OCI-LY1 (cell line): Measurements from ENCODE around the gene HMGB3.

Experiments
- H2AFZ ChIP-seq: fragments of 200-600 bp; sonication (generic), shearing (Covaris generic); 2 replicates; pipeline ENCODE4 v1.6.0; 2014; ENCODE audit warnings: antibody characterized with exemption, mild to moderate bottlenecking, low read length
- H3F3A ChIP-seq: fragments of 200-600 bp; sonication (generic), shearing (Covaris generic); 2 replicates; pipeline ENCODE4 v1.6.0; 2014; ENCODE audit warnings: mild to moderate bottlenecking, antibody characterized with exemption, low read length, moderate library complexity; ENCODE audit not compliant: insufficient read depth
- H3K27ac ChIP-seq: fragments of 200-600 bp; sonication (generic); 2 replicates; pipeline ENCODE4 v1.5.1; 2014; ENCODE audit warnings: low read length, mixed run types, mild to moderate bottlenecking, low read depth; ENCODE audit not compliant: poor library complexity, severe bottlenecking
- H3K27me3 ChIP-seq: fragments of 200-600 bp; sonication (generic); 2 replicates; pipeline ENCODE4 v1.6.0; 2014; ENCODE audit warnings: antibody characterized with exemption, mild to moderate bottlenecking, low read length, moderate library complexity; ENCODE audit not compliant: insufficient read depth
- H3K36me3 ChIP-seq: fragments of 200-600 bp; sonication (generic); 2 replicates; pipeline ENCODE4 v1.6.1; 2014; ENCODE audit warnings: mild to moderate bottlenecking, antibody characterized with exemption, low read length, moderate library complexity, mixed read lengths; ENCODE audit not compliant: insufficient read depth
- H3K4me1 ChIP-seq: fragments of 200-600 bp; sonication (generic); 2 replicates; pipeline ENCODE4 v1.5.1; 2014; ENCODE audit warnings: mild to moderate bottlenecking, low read length, moderate library complexity; ENCODE audit not compliant: insufficient read depth, severe bottlenecking
- H3K4me2 ChIP-seq: fragments of 200-600 bp; sonication (generic), shearing (Covaris generic); 2 replicates; pipeline ENCODE4 v1.6.1; 2014; ENCODE audit warnings: low read length
- H3K4me3 ChIP-seq: fragments of 200-600 bp; sonication (generic); 2 replicates; pipeline ENCODE4 v1.5.1; 2014; ENCODE audit warnings: low read length, low read depth, mild to moderate bottlenecking, mixed read lengths; ENCODE audit not compliant: poor library complexity, severe bottlenecking
- H3K79me2 ChIP-seq: fragments of 200-600 bp; shearing (Covaris generic); 2 replicates; pipeline ENCODE4 v1.6.1; 2016; ENCODE audit warnings: mixed run types, low read length, mixed read lengths; ENCODE audit not compliant: insufficient read depth
- H3K9ac ChIP-seq: fragments of 200-600 bp; sonication (generic), shearing (Covaris generic); 2 replicates; pipeline ENCODE4 v1.6.1; 2014; ENCODE audit warnings: mild to moderate bottlenecking, low read length, mixed read lengths
- H3K9me2 ChIP-seq: fragments of 200-600 bp; sonication (generic), shearing (Covaris generic); 2 replicates; pipeline ENCODE4 v1.6.1; 2014; ENCODE audit warnings: low read depth, mild to moderate bottlenecking, low read length, mixed read lengths
- H3K9me3 ChIP-seq: fragments of 200-600 bp; shearing (Covaris generic); 2 replicates; pipeline ENCODE4 v1.6.1; 2014; ENCODE audit warnings: low read length, mixed read lengths
- H4K20me1 ChIP-seq: fragments of 200-600 bp; sonication (generic), shearing (Covaris generic); 2 replicates; pipeline ENCODE4 v1.6.0; 2016; ENCODE audit warnings: mild to moderate bottlenecking, low read length; ENCODE audit not compliant: insufficient read depth
- EZH2 ChIP-seq: fragments of 200-600 bp; sonication (generic), shearing (Covaris generic); IDR thresholded peaks from 2 replicates; pipeline ENCODE4 v1.8.0; 2017; ENCODE audit warnings: borderline replicate concordance, mixed run types, mild to moderate bottlenecking, antibody characterized with exemption, low read length, moderate library complexity, mixed read lengths
- TF ChIP-seq, protein P1 (sequence below): fragments of 200-600 bp; sonication (generic), shearing (Covaris generic); IDR thresholded peaks from 2 replicates; pipeline ENCODE4 v1.5.1; 2017; ENCODE audit warnings: mild to moderate bottlenecking, antibody characterized with exemption, low read length, moderate library complexity, mixed read lengths

The HMGB3 gene

DNA sequence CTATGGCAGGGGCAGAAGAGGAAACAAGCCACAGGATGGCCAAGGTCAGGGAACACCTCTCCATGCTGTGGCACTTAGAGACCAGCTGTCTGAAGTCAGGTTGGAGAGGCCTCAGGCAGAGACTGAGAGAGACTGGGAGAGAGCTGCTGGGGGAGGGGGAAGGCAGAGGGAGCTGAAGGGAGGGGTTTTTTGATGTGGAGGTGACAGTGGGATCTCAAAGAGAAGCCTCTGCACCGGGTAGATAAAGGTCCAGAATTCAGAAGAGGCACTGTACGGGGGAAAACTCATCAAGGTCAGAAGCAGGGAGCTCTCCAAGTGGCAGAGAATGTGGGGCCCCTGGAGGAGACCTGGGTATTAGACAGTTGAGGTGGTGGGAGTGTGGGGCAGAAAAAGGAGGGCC lies 41.6 kb upstream of the HMGB3 start:
- TF ChIP-seq, protein P1, sequence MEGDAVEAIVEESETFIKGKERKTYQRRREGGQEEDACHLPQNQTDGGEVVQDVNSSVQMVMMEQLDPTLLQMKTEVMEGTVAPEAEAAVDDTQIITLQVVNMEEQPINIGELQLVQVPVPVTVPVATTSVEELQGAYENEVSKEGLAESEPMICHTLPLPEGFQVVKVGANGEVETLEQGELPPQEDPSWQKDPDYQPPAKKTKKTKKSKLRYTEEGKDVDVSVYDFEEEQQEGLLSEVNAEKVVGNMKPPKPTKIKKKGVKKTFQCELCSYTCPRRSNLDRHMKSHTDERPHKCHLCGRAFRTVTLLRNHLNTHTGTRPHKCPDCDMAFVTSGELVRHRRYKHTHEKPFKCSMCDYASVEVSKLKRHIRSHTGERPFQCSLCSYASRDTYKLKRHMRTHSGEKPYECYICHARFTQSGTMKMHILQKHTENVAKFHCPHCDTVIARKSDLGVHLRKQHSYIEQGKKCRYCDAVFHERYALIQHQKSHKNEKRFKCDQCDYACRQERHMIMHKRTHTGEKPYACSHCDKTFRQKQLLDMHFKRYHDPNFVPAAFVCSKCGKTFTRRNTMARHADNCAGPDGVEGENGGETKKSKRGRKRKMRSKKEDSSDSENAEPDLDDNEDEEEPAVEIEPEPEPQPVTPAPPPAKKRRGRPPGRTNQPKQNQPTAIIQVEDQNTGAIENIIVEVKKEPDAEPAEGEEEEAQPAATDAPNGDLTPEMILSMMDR = no peak
- TF ChIP-seq EZH2 = no peak
- H2AFZ ChIP-seq = no peak overlapping the region

DNA sequence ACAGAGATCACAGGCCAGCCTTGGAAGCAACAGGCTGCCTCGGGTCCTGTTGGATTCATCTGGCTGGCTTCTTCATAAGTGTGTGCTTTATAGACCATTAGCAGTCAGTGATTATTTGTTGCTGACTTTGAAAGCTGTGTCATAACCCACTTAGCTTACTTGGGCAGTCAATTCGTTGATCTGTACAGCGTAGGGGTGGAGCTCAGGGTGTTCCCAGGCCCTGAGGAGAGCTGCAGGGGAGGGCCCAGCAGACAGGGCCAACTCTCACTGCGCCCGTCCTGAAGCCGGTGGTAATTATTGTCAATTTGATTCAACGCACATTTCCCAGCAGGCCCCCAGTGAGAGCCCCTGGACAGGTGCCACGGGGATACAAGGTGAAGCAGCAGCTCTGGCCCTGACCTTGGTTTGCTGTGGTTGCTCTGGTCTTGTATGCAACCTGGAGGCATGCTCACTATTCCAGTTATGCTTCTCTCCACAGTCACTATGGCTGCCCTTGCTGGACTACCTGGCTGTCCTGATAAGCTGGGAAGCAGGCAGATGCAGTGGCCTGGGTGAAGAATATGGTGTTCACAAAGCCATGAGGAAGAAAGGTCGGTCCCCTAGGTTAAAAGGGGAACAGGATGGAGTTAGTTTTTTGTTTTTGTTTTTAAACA lies 40.1 kb upstream of the HMGB3 start:
- H2AFZ ChIP-seq = no peak overlapping the region
- no peaks in the 10 kb centered on the region for H3K79me2 ChIP-seq
- H3K9me3 ChIP-seq = no peaks in the 10 kb centered on the region
- H4K20me1 ChIP-seq = no peaks in the 10 kb centered on the region
- no peaks in the 10 kb centered on the region for H3K4me1 ChIP-seq
- TF ChIP-seq, protein P1 = no peak
- no peak for TF ChIP-seq EZH2
- H3K36me3 ChIP-seq = no peaks in the 10 kb centered on the region
- no peak overlapping the region for H3K4me3 ChIP-seq
- no peak overlapping the region for H3K27ac ChIP-seq
- no peaks in the 10 kb centered on the region for H3K27me3 ChIP-seq
- no peaks in the 10 kb centered on the region for H3F3A ChIP-seq
- no peak overlapping the region for H3K4me2 ChIP-seq
- H3K9ac ChIP-seq = no peak overlapping the region
- H3K9me2 ChIP-seq = no peaks in the 10 kb centered on the region

More for the DNA sequence above, 41.6 kb upstream of the HMGB3 start:
- H3K79me2 ChIP-seq = no peaks in the 10 kb centered on the region
- no peaks in the 10 kb centered on the region for H3F3A ChIP-seq
- no peaks in the 10 kb centered on the region for H3K36me3 ChIP-seq
- H4K20me1 ChIP-seq = no peaks in the 10 kb centered on the region
- H3K27ac ChIP-seq = no peak overlapping the region
- H3K9ac ChIP-seq = no peak overlapping the region
- no peak overlapping the region for H3K4me3 ChIP-seq
- H3K4me2 ChIP-seq = no peak overlapping the region
- no peaks in the 10 kb centered on the region for H3K9me2 ChIP-seq
- H3K27me3 ChIP-seq = no peaks in the 10 kb centered on the region
- no peaks in the 10 kb centered on the region for H3K9me3 ChIP-seq
- no peaks in the 10 kb centered on the region for H3K4me1 ChIP-seq

DNA sequence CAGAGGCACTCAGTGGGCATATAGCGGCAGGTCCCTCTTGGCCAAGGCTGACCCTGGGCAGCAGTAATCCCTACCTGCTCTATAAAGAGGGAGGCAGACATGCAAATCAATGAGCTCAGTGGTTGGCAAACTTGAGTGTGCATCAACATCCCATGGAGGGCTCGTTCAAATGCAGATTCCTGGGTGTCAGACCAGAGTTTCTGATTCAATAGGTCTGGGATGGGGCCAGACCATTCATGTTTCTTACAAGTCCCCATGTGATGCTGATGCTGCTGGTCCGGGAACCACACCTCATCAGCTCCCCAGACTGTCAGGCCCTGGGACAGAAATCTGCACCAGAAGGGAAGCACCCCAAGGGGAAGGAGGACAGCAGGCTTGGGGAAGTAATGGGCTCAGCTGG lies 38.9 kb upstream of the HMGB3 start:
- Histone ChIP-seq H3K9me2 (no peaks in the 10 kb centered on the region), H3F3A (no peaks in the 10 kb centered on the region), H3K36me3 (no peaks in the 10 kb centered on the region), H3K27me3 (no peaks in the 10 kb centered on the region), H2AFZ (no peak overlapping the region), H3K4me3 (no peak overlapping the region), H3K9ac (no peak overlapping the region), H4K20me1 (no peaks in the 10 kb centered on the region), H3K9me3 (no peaks in the 10 kb centered on the region), H3K27ac (no peak overlapping the region), H3K4me1 (no peaks in the 10 kb centered on the region), H3K79me2 (no peaks in the 10 kb centered on the region), H3K4me2 (no peak overlapping the region)
- no peak for TF ChIP-seq EZH2
- TF ChIP-seq, protein P1 = no peak
